ENCODE results near the gene FRYL.

DNA sequence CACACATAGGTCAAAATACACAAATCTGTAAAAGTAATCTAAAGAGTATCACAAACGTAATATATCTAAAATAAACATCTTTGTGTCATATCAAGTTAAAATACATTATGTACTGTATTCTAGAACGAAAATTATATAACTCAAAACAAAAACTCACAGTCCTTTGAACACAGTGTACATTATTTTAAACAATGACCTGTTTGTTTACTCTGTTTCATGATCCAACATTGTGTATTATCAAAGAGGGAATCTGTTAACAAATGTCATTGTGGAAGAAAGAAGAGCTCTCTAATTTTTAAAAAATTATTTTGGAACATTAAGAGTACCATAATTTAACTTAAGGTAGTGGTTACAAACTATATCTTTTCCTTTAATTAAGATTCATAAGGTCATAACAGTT, 144.1 kb downstream of the FRYL start:
- TF ChIP-seq CTCF (IDR thresholded peaks at IDR 0.05; ENCODE audit: poor library complexity, severe bottlenecking) = no peak
- no peak for TF ChIP-seq POLR2AphosphoS5 (IDR thresholded peaks at IDR 0.05)
- no peak for TF ChIP-seq TAF1 (IDR thresholded peaks at IDR 0.05; ENCODE audit: low read depth)
- no peak for TF ChIP-seq EP300 (conservative IDR thresholded peaks at IDR 0.05; ENCODE audit: poor library complexity, severe bottlenecking)
- no peak for TF ChIP-seq EZH2 (IDR thresholded peaks at IDR 0.05; ENCODE audit: borderline replicate concordance, insufficient read depth, low read length, poor library complexity, severe bottlenecking)
- no peak for TF ChIP-seq SMC3 (conservative IDR thresholded peaks at IDR 0.05; ENCODE audit: poor library complexity)
- no peak for TF ChIP-seq REST (IDR thresholded peaks at IDR 0.05; ENCODE audit: borderline replicate concordance)
- no peak for TF ChIP-seq MXI1 (conservative IDR thresholded peaks at IDR 0.05; ENCODE audit: poor library complexity, severe bottlenecking)
- TF ChIP-seq RAD21 (conservative IDR thresholded peaks at IDR 0.05) = no peak
